IMR-90 (cell line): Measurements from ENCODE around the gene VCL. TPM values are rescaled to one million over a fixed set of nuclear protein-coding genes. Genes with fewer than 3 reads are reported as not detected.

Experiments used
- ATAC-seq: fragments of 200-7000 bp; cut with Tn5 transposase; 2 replicates; pipeline ENCODE4 v1.9.1; 2020; ENCODE audit warnings: low read depth, mild to moderate bottlenecking, moderate library complexity
- BruUV-seq: library from RNA; stranded (reverse); fragments of 400-500 nt; replicated peaks from 2 replicates; lab custom pipeline; 2021; lab: Mats Ljungman, UMichigan
- CTCF ChIA-PET: fragments of 300-600 bp; formaldehyde crosslinking; extraction: SDS; loops from one replicate; lab custom pipeline; 2021; ENCODE audit warnings: antibody characterized with exemption; lab: Yijun Ruan, JAX
- POLR2A ChIA-PET: fragments of 300-600 bp; sonication (Branson Sonifier 250); formaldehyde crosslinking; loops from one replicate; lab custom pipeline; 2022; ENCODE audit warnings: antibody characterized with exemption; ENCODE audit not compliant: unreplicated experiment; lab: Charles Lee
- DNase-seq: peaks from one replicate; pipeline ENCODE4 v3.0.0; 2013
- H2AFZ ChIP-seq: replicated peaks from 2 replicates; pipeline ENCODE3; 2013; ENCODE audit warnings: low read length, mild to moderate bottlenecking; ENCODE audit not compliant: poor library complexity
- H2AK5ac ChIP-seq: 2 replicates; pipeline ENCODE4 v1.6.1; 2013; ENCODE audit warnings: low read depth, low read length, inconsistent platforms
- H2AK9ac ChIP-seq: replicated peaks from 2 replicates; pipeline ENCODE3; 2013; ENCODE audit warnings: mild to moderate bottlenecking, low read depth, low read length, moderate library complexity; ENCODE audit not compliant: poor library complexity
- H2BK120ac ChIP-seq: 2 replicates; pipeline ENCODE4 v1.6.1; 2013; ENCODE audit warnings: low read depth, low read length, inconsistent platforms
- H2BK15ac ChIP-seq: 3 replicates; pipeline ENCODE4 v1.6.1; 2013; ENCODE audit warnings: low read depth, low read length, inconsistent platforms
- H2BK20ac ChIP-seq: 2 replicates; pipeline ENCODE4 v1.6.1; 2013; ENCODE audit warnings: low read depth, mild to moderate bottlenecking, inconsistent platforms, low read length, moderate library complexity
- H2BK5ac ChIP-seq: 2 replicates; pipeline ENCODE4 v1.6.1; 2013; ENCODE audit warnings: mild to moderate bottlenecking, low read depth, low read length, inconsistent platforms; ENCODE audit not compliant: poor library complexity, severe bottlenecking
- H3K14ac ChIP-seq: replicated peaks from 2 replicates; pipeline ENCODE4 v1.6.1; 2013; ENCODE audit warnings: low read depth, low read length, inconsistent platforms
- H3K18ac ChIP-seq: 2 replicates; pipeline ENCODE4 v1.6.1; 2013; ENCODE audit warnings: low read depth, low read length, control low read depth
- H3K23ac ChIP-seq: 2 replicates; pipeline ENCODE4 v1.6.1; 2013; ENCODE audit warnings: low read depth, low read length, inconsistent platforms
- H3K27ac ChIP-seq: 2 replicates; pipeline ENCODE4 v1.5.1; 2013; ENCODE audit warnings: mild to moderate bottlenecking, control low read depth, low read length; ENCODE audit not compliant: insufficient read depth
- H3K27me3 ChIP-seq: 2 replicates; pipeline ENCODE4 v1.6.1; 2013; ENCODE audit warnings: low read length; ENCODE audit not compliant: control insufficient read depth, insufficient read depth
- H3K36me3 ChIP-seq: 2 replicates; pipeline ENCODE4 v1.6.1; 2013; ENCODE audit warnings: low read length, mixed read lengths; ENCODE audit not compliant: control insufficient read depth, insufficient read depth
- H3K4ac ChIP-seq: 2 replicates; pipeline ENCODE4 v1.6.1; 2013; ENCODE audit warnings: low read depth, low read length, inconsistent platforms
- H3K4me1 ChIP-seq: 2 replicates; pipeline ENCODE4 v1.6.1; 2013; ENCODE audit warnings: low read length, mixed read lengths; ENCODE audit not compliant: control insufficient read depth, insufficient read depth
- H3K4me2 ChIP-seq: 2 replicates; pipeline ENCODE4 v1.6.1; 2013; ENCODE audit warnings: low read depth, mild to moderate bottlenecking, control low read depth, low read length, moderate library complexity
- H3K4me3 ChIP-seq: 2 replicates; pipeline ENCODE4 v1.5.1; 2013; ENCODE audit warnings: low read depth, mild to moderate bottlenecking, control low read depth, low read length, moderate library complexity; ENCODE audit not compliant: insufficient read depth
- H3K56ac ChIP-seq: 2 replicates; pipeline ENCODE4 v1.6.1; 2013; ENCODE audit warnings: low read length, inconsistent platforms; ENCODE audit not compliant: insufficient read depth; ENCODE audit errors: extremely low read depth
- H3K79me1 ChIP-seq, 2 experiments: 2 replicates each; pipeline ENCODE4 v1.6.1; 2013; ENCODE audit warnings: low read length in 2 of 2, inconsistent platforms in 1 of 2, low read depth in 1 of 2
- H3K9ac ChIP-seq: 2 replicates; pipeline ENCODE4 v1.6.1; 2013; ENCODE audit warnings: low read depth, low read length, control low read depth
- H3K9me1 ChIP-seq: 2 replicates; pipeline ENCODE4 v1.6.1; 2013; ENCODE audit warnings: low read length, inconsistent platforms; ENCODE audit not compliant: insufficient read depth
- H3K9me3 ChIP-seq: 2 replicates; pipeline ENCODE4 v1.6.1; 2013; ENCODE audit warnings: low read length; ENCODE audit not compliant: control insufficient read depth, insufficient read depth
- H4K20me1 ChIP-seq: 2 replicates; pipeline ENCODE4 v1.6.1; 2013; ENCODE audit warnings: low read length, inconsistent platforms; ENCODE audit not compliant: insufficient read depth
- H4K5ac ChIP-seq: 2 replicates; pipeline ENCODE4 v1.6.1; 2013; ENCODE audit warnings: mild to moderate bottlenecking, low read depth, low read length, control low read depth
- H4K8ac ChIP-seq, 2 experiments: 2 replicates each; pipeline ENCODE4 v1.6.1; 2013; ENCODE audit warnings: low read depth in 2 of 2, low read length in 2 of 2, control low read depth in 1 of 2, inconsistent platforms in 1 of 2
- H4K91ac ChIP-seq: 2 replicates; pipeline ENCODE4 v1.6.1; 2013; ENCODE audit warnings: low read depth, low read length, inconsistent platforms; ENCODE audit not compliant: insufficient read depth
- FOS ChIP-seq: fragments of 150-350 bp; IDR thresholded peaks from 2 replicates; pipeline ENCODE4 v1.6.1; 2016; ENCODE audit warnings: low read depth, low read length
- RCOR1 ChIP-seq: IDR thresholded peaks from 2 replicates; pipeline ENCODE4 v1.6.1; 2012; ENCODE audit warnings: mild to moderate bottlenecking, low read length, improper control_type of control experiment; ENCODE audit not compliant: insufficient replicate concordance
- SMC3 ChIP-seq: fragments of 150-350 bp; IDR thresholded peaks from 2 replicates; pipeline ENCODE4 v1.6.1; 2016; ENCODE audit warnings: low read depth, mild to moderate bottlenecking, antibody characterized with exemption, low read length, moderate library complexity
- USF2 ChIP-seq: fragments of 150-350 bp; IDR thresholded peaks from 2 replicates; pipeline ENCODE4 v1.6.1; 2017; ENCODE audit warnings: mild to moderate bottlenecking, antibody characterized with exemption, low read length, low read depth
- WGBS, 2 experiments: methylation state at CpG; one replicate each; pipeline versions ENCODE4 v1.1.5 to v1.1.7; 2013; ENCODE audit warnings: missing lambda C conversion rate in 2 of 2; ENCODE audit not compliant: insufficient read length in 1 of 2; ENCODE audit errors: extremely low coverage in 2 of 2; 5-methylcytosine and 5-hydroxymethylcytosine counted together
- dilution Hi-C: fragments of 300-500 bp; cut with HindIII; formaldehyde crosslinking; loops from one replicate; pipeline ENCODE4 v1.14.3; 2018; ENCODE audit warnings: low sequenced_read_pairs; ENCODE audit not compliant: unreplicated experiment
- in situ Hi-C: fragments of 300-500 bp; cut with MboI; formaldehyde crosslinking; loops from 3 replicates; pipeline ENCODE4 v1.14.3; 2019; ENCODE audit warnings: low sequenced_read_pairs, inconsistent platforms, mixed read lengths
- intact Hi-C: fragments of 100-400 bp; cut with micrococcal nuclease; formaldehyde crosslinking; loops from 2 replicates; pipeline ENCODE4 v1.10.0; 2022
- polyA plus RNA-seq, 3 experiments: library from polyadenylated mRNA; depleted of rRNA; stranded (reverse); fragments of >200 nt; gene quantifications; 2 replicates each; pipeline ENCODE4 v1.2.3, GENCODE V29; 2012; ENCODE audit warnings: low replicate concordance in 1 of 3
- total RNA-seq: library from RNA; depleted of rRNA; stranded (reverse); fragments of >200 nt; gene quantifications from 2 replicates; pipeline ENCODE4 v1.2.3, GENCODE V29; 2012

The VCL gene
- total and polyA plus RNA-seq, 2 of the 4 experiments (the other 2 are of a cell fraction): 227 to 283 TPM

- dilution Hi-C loops: no loop called here
- Histone ChIP-seq H2BK20ac (no peak overlapping the region), H3K4me1 (peaks cover 11% of the 10 kb centered on the region), H3K56ac (no peak overlapping the region), H2AK5ac (no peak overlapping the region), H3K36me3 (peaks cover 73% of the 10 kb centered on the region), H2BK120ac (no peak overlapping the region), H4K5ac (no peak overlapping the region), H3K79me1 (peaks cover 48 to 83% of the 10 kb centered on the region in 2 experiments), H3K4ac (no peak overlapping the region), H3K4me3 (no peak overlapping the region), H2AFZ (no peak overlapping the region), H3K14ac (no peak overlapping the region), H2AK9ac (no peak overlapping the region), H3K27ac (no peak overlapping the region), H4K8ac (no peak overlapping the region), H3K9ac (no peak overlapping the region), H2BK5ac (no peak overlapping the region), H4K91ac (no peak overlapping the region), H3K18ac (no peak overlapping the region), H4K20me1 (peaks cover 52% of the 10 kb centered on the region), H3K9me1 (peaks cover 23% of the 10 kb centered on the region), H3K9me3 (no peaks in the 10 kb centered on the region), H3K23ac (no peak overlapping the region), H3K27me3 (no peaks in the 10 kb centered on the region), H3K4me2 (no peak overlapping the region), H2BK15ac (no peak overlapping the region)
- ChIA-PET POLR2A (no interaction called here), CTCF (interaction anchor here (0.7 kb wide), 1 partner anchor 165 kb away, joined by 4 read pairs; no protein-coding TSS in a partner anchor)
- ATAC-seq (no peak), DNase-seq (no peak)
- intact Hi-C loops: no loop called here
- TF ChIP-seq USF2 (no peak), RCOR1 (no peak), FOS (no peak), SMC3 (no peak)
- in situ Hi-C loops: no loop called here
- no TSS peak for BruUV-seq
- no CpG with 5 or more reads among the region's 4 CpGs for WGBS, 2 experiments
These were observed 95.7 kb downstream of the VCL start for GRCh38 chr10:74093530-74094164.
